H9 (cell line): ENCODE measurements around the gene METRNL. TPM values are rescaled to one million over a fixed set of nuclear protein-coding genes. Genes with fewer than 3 reads are reported as not detected.

Experiments used
- DNase-seq: peaks from one replicate; pipeline ENCODE4 v3.0.0-alpha.2; 2017
- H2AFZ ChIP-seq: one replicate; pipeline ENCODE4 v1.6.1; 2013; ENCODE audit warnings: mild to moderate bottlenecking, low read length, control low read depth, moderate library complexity
- H2AK5ac ChIP-seq: 2 replicates; pipeline ENCODE4 v1.6.1; 2013; ENCODE audit warnings: low read length, control low read depth, mixed read lengths; ENCODE audit not compliant: insufficient read length
- H2BK120ac ChIP-seq: one replicate; pipeline ENCODE4 v1.6.1; 2013; ENCODE audit warnings: low read depth, mild to moderate bottlenecking, low read length, control low read depth, inconsistent platforms; ENCODE audit not compliant: poor library complexity, severe bottlenecking
- H2BK12ac ChIP-seq: 2 replicates; pipeline ENCODE4 v1.6.1; 2013; ENCODE audit warnings: low read length, control low read depth, mixed read lengths, low read depth; ENCODE audit not compliant: insufficient read length
- H2BK15ac ChIP-seq: 2 replicates; pipeline ENCODE4 v1.6.1; 2013; ENCODE audit warnings: low read depth, low read length, control low read depth
- H2BK20ac ChIP-seq: one replicate; pipeline ENCODE4 v1.6.1; 2013; ENCODE audit warnings: low read depth, mild to moderate bottlenecking, low read length, control low read depth, inconsistent platforms; ENCODE audit not compliant: poor library complexity, severe bottlenecking
- H2BK5ac ChIP-seq: 2 replicates; pipeline ENCODE4 v1.6.1; 2013; ENCODE audit warnings: low read length, control low read depth, mixed read lengths; ENCODE audit not compliant: insufficient read length
- H3K14ac ChIP-seq: 2 replicates; pipeline ENCODE4 v1.6.1; 2013; ENCODE audit warnings: low read length, control low read depth; ENCODE audit not compliant: insufficient read depth
- H3K18ac ChIP-seq: 2 replicates; pipeline ENCODE4 v1.6.1; 2013; ENCODE audit warnings: low read depth, mild to moderate bottlenecking, mixed read lengths, low read length, control low read depth; ENCODE audit not compliant: insufficient read length
- H3K23ac ChIP-seq: 2 replicates; pipeline ENCODE4 v1.6.1; 2013; ENCODE audit warnings: low read length, control low read depth, mixed read lengths, low read depth; ENCODE audit not compliant: insufficient read length
- H3K23me2 ChIP-seq: 2 replicates; pipeline ENCODE4 v1.6.1; 2013; ENCODE audit warnings: low read depth, mild to moderate bottlenecking, mixed read lengths, low read length, control low read depth; ENCODE audit not compliant: insufficient read length, poor library complexity, severe bottlenecking
- H3K27ac ChIP-seq: 2 replicates; pipeline ENCODE4 v1.5.1; 2013; ENCODE audit warnings: low read length, control low read depth, mixed read lengths, low read depth; ENCODE audit not compliant: insufficient read length
- H3K27me3 ChIP-seq: 2 replicates; pipeline ENCODE4 v1.6.1; 2013; ENCODE audit warnings: low read length, control low read depth, inconsistent platforms; ENCODE audit not compliant: insufficient read depth
- H3K4ac ChIP-seq: 2 replicates; pipeline ENCODE4 v1.6.1; 2013; ENCODE audit warnings: low read depth, mild to moderate bottlenecking, control low read depth, inconsistent platforms, low read length, moderate library complexity
- H3K4me1 ChIP-seq: 2 replicates; pipeline ENCODE4 v1.6.1; 2013; ENCODE audit warnings: low read length, control low read depth, inconsistent platforms; ENCODE audit not compliant: insufficient read depth
- H3K4me2 ChIP-seq: 2 replicates; pipeline ENCODE4 v1.6.1; 2013; ENCODE audit warnings: low read length, control low read depth, mixed read lengths; ENCODE audit not compliant: insufficient read length, insufficient read depth
- H3K56ac ChIP-seq: 2 replicates; pipeline ENCODE4 v1.6.1; 2013; ENCODE audit warnings: low read depth, mild to moderate bottlenecking, mixed read lengths, low read length, control low read depth; ENCODE audit not compliant: insufficient read length
- H3K79me1 ChIP-seq: 2 replicates; pipeline ENCODE4 v1.6.1; 2013; ENCODE audit warnings: low read depth, mild to moderate bottlenecking, moderate library complexity, low read length, control low read depth, inconsistent platforms; ENCODE audit not compliant: insufficient read depth, poor library complexity, severe bottlenecking
- H3K79me2 ChIP-seq: 2 replicates; pipeline ENCODE4 v1.6.1; 2013; ENCODE audit warnings: low read length, control low read depth, inconsistent platforms; ENCODE audit not compliant: insufficient read depth
- H3K9ac ChIP-seq: 2 replicates; pipeline ENCODE4 v1.6.1; 2013; ENCODE audit warnings: low read length, control low read depth, mixed read lengths; ENCODE audit not compliant: insufficient read length; ENCODE audit errors: extremely low read depth
- H3K9me3 ChIP-seq: one replicate; pipeline ENCODE4 v1.6.1; 2013; ENCODE audit warnings: low read depth, low read length, inconsistent platforms; ENCODE audit not compliant: control insufficient read depth
- H3T11ph ChIP-seq: one replicate; pipeline ENCODE4 v1.6.1; 2013; ENCODE audit warnings: mild to moderate bottlenecking, low read length, control low read depth, inconsistent platforms
- H4K20me1 ChIP-seq: one replicate; pipeline ENCODE4 v1.6.1; 2013; ENCODE audit not compliant: control insufficient read depth, insufficient read length, insufficient read depth
- H4K5ac ChIP-seq: 2 replicates; pipeline ENCODE4 v1.6.1; 2013; ENCODE audit warnings: low read depth, mild to moderate bottlenecking, mixed read lengths, low read length, control low read depth; ENCODE audit not compliant: insufficient read length
- H4K8ac ChIP-seq: replicated peaks from 2 replicates; pipeline ENCODE4 v1.6.1; 2013; ENCODE audit warnings: low read length, control low read depth, mixed read lengths, low read depth; ENCODE audit not compliant: insufficient read length
- H4K91ac ChIP-seq: 2 replicates; pipeline ENCODE4 v1.6.1; 2013; ENCODE audit warnings: low read depth, mild to moderate bottlenecking, moderate library complexity, mixed read lengths, low read length, control low read depth; ENCODE audit not compliant: insufficient read length
- H3K27ac Mint-ChIP-seq, 3 experiments: 2 replicates in 2 of 3; 3 replicates in 1 of 3; pipeline ENCODE4 v1.8.0; 2020 to 2021; ENCODE audit warnings: mixed read lengths in 3 of 3, mild to moderate bottlenecking in 1 of 3, moderate library complexity in 1 of 3
- H3K27me3 Mint-ChIP-seq: 2 replicates; pipeline ENCODE4 v1.8.0; 2021; ENCODE audit warnings: low read depth, mild to moderate bottlenecking, moderate library complexity, mixed read lengths
- H3K36me3 Mint-ChIP-seq, 3 experiments: 2 replicates in 2 of 3; 3 replicates in 1 of 3; pipeline ENCODE4 v1.8.0; 2020 to 2021; ENCODE audit warnings: low read depth in 3 of 3, mixed read lengths in 3 of 3; ENCODE audit not compliant: insufficient read depth in 1 of 3
- H3K4me1 Mint-ChIP-seq, 2 experiments: 2 replicates each; pipeline ENCODE4 v1.8.0; 2020; ENCODE audit warnings: mixed read lengths in 2 of 2
- H3K4me3 Mint-ChIP-seq, 2 experiments: 2 replicates in 1 of 2; 3 replicates in 1 of 2; pipeline ENCODE4 v1.8.0; 2020 to 2021; ENCODE audit warnings: mild to moderate bottlenecking in 2 of 2, mixed read lengths in 2 of 2, moderate library complexity in 1 of 2
- H3K9me3 Mint-ChIP-seq, 2 experiments: 2 replicates in 1 of 2; 3 replicates in 1 of 2; pipeline ENCODE4 v1.8.0; 2020; ENCODE audit warnings: mild to moderate bottlenecking in 2 of 2, mixed read lengths in 2 of 2, moderate library complexity in 1 of 2
- WGBS: extraction: QIAGEN DNeasy Blood & Tissue Kit; methylation state at CpG from one replicate; pipeline ENCODE4 v1.1.7; 2013; ENCODE audit warnings: missing lambda C conversion rate, low lambda C conversion rate, mixed read lengths; ENCODE audit not compliant: insufficient read length; ENCODE audit errors: extremely low coverage; 5-methylcytosine and 5-hydroxymethylcytosine counted together
- total RNA-seq: library from RNA; stranded (reverse); gene quantifications from 2 replicates; pipeline ENCODE4 v1.2.1, GENCODE V29; 2021
- TF ChIP-seq, protein P1 (sequence below): fragments of 200-600 bp; sonication (generic); conservative IDR thresholded peaks from 3 replicates; pipeline ENCODE4 v1.8.0; 2021; ENCODE audit warnings: antibody characterized with exemption, mild to moderate bottlenecking

Gene METRNL
- total RNA-seq, 1 experiment from 2014 or later = 21.4 TPM

DNA sequence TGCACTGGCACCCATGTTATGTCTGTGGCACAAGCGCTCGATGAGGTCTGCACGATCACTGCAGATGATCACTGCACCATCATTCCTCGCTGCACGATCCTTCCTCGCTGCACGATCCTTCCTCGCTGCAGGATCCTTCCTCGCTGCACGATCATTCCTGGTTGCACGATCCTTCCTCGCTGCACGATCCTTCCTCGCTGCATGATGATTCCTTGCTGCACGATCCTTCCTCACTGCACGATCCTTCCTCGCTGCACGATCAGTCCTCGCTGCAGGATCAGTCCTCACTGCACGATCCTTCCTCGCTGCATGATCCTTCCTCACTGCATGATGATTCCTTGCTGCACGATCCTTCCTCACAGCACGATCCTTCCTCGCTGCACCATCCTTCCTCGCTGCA, 29.3 kb downstream of the METRNL start:
- no CpG with 5 or more reads among the region's 25 CpGs for WGBS
- H2BK5ac ChIP-seq = no peak overlapping the region
- H3K23ac ChIP-seq = no peak overlapping the region
- H3K4me1 ChIP-seq = no peaks in the 10 kb centered on the region
- no peak overlapping the region for H3K14ac ChIP-seq
- H2AK5ac ChIP-seq = no peak overlapping the region
- no peaks in the 10 kb centered on the region for H4K20me1 ChIP-seq
- H3K4me2 ChIP-seq = no peak overlapping the region
- Mint-ChIP-seq H3K27me3 (peaks cover 6% of the 10 kb centered on the region; the same call in 1 of the 2 replicates), H3K27ac (no peak overlapping the region; a peak in 1 of 7 replicates), H3K9me3 (peaks cover 2 to 13% of the 10 kb centered on the region in 2 experiments; a peak in 3 of 5 replicates), H3K4me1 (peaks cover 8 to 15% of the 10 kb centered on the region in 2 experiments; a peak in 3 of 4 replicates), H3K36me3 (no peaks in the 10 kb centered on the region; a peak in 2 of 7 replicates), H3K4me3 (no peak overlapping the region)
- H3K79me2 ChIP-seq = no peaks in the 10 kb centered on the region
- no peaks in the 10 kb centered on the region for H3K23me2 ChIP-seq
- TF ChIP-seq, protein P1, sequence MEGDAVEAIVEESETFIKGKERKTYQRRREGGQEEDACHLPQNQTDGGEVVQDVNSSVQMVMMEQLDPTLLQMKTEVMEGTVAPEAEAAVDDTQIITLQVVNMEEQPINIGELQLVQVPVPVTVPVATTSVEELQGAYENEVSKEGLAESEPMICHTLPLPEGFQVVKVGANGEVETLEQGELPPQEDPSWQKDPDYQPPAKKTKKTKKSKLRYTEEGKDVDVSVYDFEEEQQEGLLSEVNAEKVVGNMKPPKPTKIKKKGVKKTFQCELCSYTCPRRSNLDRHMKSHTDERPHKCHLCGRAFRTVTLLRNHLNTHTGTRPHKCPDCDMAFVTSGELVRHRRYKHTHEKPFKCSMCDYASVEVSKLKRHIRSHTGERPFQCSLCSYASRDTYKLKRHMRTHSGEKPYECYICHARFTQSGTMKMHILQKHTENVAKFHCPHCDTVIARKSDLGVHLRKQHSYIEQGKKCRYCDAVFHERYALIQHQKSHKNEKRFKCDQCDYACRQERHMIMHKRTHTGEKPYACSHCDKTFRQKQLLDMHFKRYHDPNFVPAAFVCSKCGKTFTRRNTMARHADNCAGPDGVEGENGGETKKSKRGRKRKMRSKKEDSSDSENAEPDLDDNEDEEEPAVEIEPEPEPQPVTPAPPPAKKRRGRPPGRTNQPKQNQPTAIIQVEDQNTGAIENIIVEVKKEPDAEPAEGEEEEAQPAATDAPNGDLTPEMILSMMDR = no peak
- no peak overlapping the region for H3K4ac ChIP-seq
- no peak overlapping the region for H3K9ac ChIP-seq
- no peak overlapping the region for H2AFZ ChIP-seq
- H2BK20ac ChIP-seq = no peak overlapping the region
- H4K5ac ChIP-seq = no peak overlapping the region
- H2BK15ac ChIP-seq = no peak overlapping the region
- no peak overlapping the region for H4K8ac ChIP-seq
- H3K27ac ChIP-seq = no peak overlapping the region
- H3K18ac ChIP-seq = no peak overlapping the region
- H3K9me3 ChIP-seq = no peaks in the 10 kb centered on the region
- no peak overlapping the region for H3K56ac ChIP-seq
- no peaks in the 10 kb centered on the region for H3K27me3 ChIP-seq
- H4K91ac ChIP-seq = no peak overlapping the region
- no peak for DNase-seq
- H2BK12ac ChIP-seq = no peak overlapping the region
- no peak overlapping the region for H3T11ph ChIP-seq
- H3K79me1 ChIP-seq = no peaks in the 10 kb centered on the region
- H2BK120ac ChIP-seq = no peak overlapping the region
